Jurkat, Clone E6-1 (cell line): ENCODE results near the gene MXD4.
"Not testable (repeated sequence)": the region's sequence is repeated elsewhere in the genome, so short reads cannot be mapped to it uniquely, and the experiment has no call there.

Experiments used
- DNase-seq: peaks from one replicate; pipeline ENCODE4 v3.0.0-alpha.2; 2011; ENCODE audit warnings: low read depth, low spot score
- H3K4me3 ChIP-seq: 2 replicates; pipeline ENCODE4 v1.5.1; 2011; ENCODE audit warnings: mild to moderate bottlenecking, low read length, control low read depth, moderate library complexity

The MXD4 gene

DNA sequence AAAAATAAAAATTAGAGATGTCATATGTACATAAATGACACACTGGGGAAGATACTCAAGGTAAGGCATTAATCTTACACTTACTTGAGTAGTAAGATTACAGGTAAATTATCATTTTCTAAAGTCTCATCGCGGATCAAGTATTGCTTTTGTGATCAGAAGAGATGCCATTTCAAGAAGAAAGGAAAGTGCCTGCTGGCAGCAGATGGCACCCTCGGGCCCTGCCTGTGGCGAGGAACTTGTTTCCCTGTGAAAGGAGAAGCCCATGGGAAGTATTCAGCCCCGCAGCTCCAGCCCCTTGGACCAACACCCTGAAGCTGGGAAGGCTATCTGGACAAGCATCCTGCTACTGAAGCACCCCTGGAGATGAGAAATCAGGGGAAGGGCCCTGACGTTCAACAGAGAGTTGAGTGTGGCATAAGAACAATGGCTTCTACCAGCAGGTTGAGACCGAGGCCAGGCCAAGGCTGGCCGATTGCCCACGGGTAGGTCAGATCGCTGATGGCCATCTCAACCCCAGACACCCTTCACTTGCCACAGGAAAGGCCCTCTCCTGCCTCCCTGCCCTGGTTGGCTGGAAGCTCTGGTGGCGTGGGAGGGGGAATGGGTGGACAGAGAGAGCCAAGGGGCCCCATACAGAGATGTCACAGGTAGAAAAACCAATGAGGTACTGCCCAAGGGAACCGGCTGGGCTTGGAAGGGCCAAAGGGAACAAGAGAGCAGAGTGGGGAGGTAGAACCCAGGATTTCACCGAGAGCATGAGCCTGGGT lies 18.8 kb upstream of the MXD4 start:
- no peak for DNase-seq
- H3K4me3 ChIP-seq = no peak overlapping the region

DNA sequence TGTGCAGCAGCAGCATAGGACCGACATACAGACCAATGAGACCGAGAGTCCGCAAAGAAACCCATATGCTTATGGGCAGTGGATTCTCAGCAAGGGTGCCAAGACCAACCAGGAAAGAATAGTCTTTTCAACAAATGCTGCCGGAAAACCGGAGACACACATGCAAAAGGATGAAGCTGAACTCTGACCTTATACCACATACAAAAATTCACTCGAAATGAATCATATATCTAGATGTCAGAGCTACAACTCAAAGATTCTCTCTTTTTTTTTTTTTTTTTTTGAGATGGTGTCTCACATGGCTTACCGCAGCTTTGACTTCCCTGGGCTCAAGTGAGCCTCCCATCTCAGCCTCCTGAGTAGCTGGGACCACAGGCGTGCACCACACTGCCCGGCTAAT lies 16.0 kb upstream of the MXD4 start:
- no peak for DNase-seq
- H3K4me3 ChIP-seq = no peak overlapping the region

DNA sequence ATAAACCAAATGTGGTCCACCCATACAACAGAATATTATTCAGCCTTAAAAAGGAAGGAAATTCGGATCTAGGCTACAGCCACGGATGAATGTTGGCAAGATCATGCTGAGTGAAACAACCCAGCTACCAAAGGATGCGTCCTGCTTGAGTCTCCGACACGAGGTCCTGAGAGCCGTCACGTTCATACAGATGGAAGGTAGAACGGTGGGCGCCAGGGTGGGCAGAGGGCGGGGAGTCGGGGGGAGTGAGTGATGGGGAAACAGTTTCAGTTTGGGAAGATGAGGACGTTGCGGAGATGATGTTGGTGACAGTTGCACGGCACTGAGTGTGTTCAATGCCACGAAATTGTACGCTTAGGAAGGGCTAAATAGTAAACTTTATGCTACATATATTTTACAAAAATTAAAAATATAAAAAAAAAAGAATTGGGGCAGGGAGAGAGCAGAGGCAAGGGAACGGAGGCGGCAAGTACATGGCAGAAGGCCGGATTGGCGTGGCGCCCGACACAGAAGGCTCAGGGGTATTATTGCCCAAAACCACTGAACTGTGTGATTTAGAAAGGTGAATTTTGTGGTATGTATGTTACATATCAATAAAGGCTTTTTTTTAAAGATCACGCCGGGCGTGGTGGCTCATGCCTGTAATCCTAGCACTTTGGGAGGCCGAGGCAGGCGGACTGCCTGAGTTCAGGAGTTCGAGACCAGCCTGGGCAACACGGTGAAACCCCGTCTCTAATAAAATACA lies 14.8 kb upstream of the MXD4 start:
- no peak for DNase-seq

DNA sequence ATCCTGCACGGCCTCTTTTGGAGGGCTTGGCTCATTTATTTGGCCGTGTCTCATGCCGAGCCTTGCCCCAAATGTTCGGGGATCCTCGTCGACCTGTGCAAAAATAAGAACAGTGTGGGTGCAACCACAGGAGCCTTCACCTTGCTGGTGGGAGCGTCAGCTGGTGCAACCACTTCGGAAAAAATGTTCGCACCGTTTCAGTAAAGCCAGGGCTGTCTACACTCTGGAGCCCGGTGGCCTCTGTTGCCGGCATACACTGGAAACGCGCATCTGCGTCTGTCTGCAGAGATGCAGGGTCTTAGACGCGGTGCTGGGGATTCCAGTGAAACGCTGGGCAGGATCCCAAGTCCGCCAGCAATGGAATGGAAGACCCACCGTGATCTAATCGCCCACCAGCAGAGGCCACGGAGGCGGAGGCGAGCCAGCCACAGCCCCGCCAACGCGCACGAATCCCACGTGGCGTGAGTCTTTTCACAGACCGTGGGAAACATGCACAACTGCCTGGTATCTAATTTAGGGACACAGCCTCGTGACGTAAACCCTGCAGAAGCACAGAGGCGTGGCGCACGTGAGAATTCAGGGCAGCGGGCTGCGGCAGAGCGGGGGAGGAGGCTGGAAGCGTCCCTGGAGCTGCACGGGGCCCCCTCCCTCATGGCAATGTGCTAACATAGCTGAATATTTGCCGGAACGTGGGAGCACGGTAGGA lies 13.8 kb upstream of the MXD4 start:
- DNase-seq = no peak
- no peak overlapping the region for H3K4me3 ChIP-seq

More for the DNA sequence above, 14.8 kb upstream of the MXD4 start:
- H3K4me3 ChIP-seq = no peak overlapping the region

DNA sequence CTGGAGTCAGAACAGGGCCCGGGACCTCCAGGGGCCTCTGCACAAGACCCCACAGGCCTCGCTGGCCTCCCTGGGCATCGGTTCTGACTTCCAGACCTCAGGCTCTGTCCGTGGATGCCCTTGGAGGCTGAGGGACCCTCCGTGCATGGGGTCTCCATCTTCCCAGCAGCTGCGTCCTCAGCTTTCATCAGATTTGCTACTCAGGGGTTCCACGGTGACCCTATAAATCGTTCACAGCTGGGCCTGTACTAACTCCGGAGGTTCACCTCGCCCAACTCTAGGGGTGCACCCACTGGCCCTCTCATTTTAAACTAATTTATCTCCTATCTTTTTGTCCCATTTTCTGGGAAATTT lies 13.1 kb upstream of the MXD4 start:
- not testable (repeated sequence) for H3K4me3 ChIP-seq, DNase-seq

DNA sequence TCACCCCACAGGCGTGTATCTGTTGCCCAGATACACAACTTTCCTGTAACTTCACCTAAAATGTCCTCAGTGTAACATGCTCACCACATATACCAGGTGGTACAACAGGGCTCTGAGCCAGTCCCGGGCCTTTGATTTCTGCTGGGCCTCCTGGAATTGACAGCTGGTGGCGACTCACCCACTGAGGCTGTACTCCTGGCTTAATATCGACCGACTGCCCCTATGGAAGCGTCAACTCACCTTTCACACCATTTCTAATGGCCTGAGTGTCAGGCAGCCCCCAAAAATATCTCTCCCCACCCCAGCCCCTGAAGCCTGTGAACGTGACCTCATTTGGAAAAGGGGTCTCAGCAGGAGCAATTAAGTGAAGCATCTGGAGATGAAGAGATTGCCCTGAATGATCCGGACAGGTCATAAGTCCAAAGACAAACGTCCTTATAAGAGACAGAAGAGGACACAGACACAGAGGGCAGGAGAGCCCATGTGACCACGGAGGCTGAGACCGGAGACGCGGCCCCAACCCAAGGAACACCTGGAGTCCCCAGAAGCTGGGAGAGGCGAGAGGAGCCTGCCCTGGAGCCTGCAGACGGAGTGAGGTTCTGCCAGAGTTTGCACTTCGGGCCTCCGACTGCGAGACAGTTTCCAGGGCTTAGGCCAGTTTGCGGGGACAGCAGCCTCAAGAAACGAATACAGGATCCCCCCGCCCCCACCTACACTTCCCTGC lies 12.6 kb upstream of the MXD4 start:
- DNase-seq = no peak

DNA sequence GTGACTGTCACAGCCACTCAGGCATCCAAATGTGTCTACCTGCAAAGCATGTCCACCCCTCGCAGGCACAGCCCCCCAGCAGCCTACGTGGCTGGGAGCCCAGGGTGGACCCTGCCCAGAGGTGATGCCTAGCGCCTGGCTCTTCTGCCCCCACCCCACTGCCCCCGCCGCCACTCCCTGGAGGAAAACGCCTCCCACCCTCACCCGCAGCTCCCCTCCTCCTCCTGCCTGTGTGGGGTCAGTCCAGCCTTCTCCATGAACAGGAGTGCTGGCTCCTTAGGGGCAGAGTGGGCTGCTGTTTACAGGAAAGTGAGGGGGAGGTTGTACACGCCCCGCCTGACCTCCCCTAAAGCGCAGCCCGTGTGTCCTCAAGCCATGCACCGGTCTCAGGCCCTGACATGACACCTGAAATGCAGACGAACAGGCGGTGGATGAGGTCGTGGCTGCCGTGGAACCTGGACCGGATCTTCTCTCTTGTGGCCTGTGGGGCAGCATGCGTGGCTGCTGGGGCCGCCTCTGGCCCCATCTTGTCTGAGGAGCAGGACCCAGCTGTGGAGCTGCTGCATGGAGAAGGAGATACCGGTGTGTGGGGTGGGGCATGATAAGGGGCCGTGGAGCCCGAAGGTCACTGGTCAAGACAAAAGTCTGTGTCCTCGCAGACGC lies 11.9 kb upstream of the MXD4 start:
- no peak overlapping the region for H3K4me3 ChIP-seq
- DNase-seq = no peak

More for the DNA sequence above, 12.6 kb upstream of the MXD4 start:
- H3K4me3 ChIP-seq = no peak overlapping the region

DNA sequence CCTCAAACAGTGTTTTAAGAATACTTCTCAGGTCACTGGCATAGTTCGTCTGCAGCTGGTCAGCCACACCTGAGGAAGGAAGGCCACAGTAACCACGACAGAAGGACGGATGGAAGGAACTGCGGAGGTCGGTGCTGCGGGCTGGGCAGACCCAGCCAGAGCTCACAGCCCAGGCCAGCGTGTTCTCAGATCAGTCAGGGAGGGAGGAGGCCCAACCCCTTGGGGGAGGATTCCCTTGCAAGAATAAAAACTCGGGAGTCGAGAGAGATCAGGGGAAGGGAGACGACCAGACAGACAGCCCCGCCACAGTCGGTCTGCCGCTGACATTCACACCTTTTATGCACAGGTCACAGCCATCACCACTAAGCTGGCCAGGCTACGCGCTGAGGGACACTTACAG lies 11.3 kb upstream of the MXD4 start:
- no peak for DNase-seq
- no peak overlapping the region for H3K4me3 ChIP-seq

DNA sequence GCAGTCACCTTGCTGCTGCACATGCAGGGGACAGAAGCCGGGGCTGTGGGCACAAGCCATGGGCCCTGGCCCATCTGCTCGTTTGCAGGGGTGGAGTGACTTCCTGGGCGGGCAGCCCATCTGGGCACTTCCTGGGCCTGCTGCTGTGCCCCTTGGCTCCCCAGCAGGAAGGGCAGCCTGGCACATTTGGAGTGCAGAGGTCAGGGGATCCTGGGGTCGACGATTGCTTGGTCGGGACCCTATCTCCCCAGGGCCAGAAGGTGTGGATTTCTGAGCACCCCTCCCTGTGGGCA lies 10.9 kb upstream of the MXD4 start:
- no peak for DNase-seq
- no peak overlapping the region for H3K4me3 ChIP-seq

DNA sequence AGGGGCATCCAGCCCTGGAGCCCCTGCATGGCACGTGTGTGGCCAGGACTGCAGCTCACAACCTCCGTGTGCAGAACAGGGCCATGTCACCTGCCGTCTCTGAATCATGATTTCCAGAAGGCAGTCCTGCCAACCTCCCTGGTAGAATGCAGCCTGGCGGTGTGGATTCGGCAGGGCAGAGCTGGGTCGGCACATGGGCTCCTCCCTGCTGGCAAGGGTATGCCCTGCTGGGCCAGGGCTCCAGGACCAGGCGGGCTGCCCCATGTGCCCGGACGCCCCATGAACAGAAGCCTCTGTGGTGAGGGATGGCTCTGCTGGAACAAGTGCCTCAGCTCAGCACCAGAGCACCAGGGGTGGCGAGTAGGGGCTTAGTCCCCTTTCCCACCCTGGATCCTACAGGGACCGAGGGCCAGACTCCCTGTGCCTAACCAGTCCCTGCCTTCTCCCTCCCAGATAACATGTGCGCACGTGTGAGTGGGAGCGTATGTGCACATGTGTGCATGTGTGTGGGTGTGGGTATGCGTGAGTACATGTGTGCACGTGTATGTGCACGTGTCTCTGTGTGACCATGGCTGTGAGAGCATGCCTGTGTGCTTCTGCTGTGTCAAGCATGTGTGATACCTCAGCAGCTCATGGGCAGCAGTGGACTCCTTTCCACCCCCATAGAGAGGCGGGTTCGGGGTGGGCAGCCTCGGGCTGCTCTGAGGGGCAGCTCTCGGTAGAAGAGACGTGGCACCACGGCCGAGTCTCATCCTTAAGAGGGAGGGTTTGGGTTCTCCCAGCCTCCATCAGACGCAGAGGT lies 10.3 kb upstream of the MXD4 start:
- DNase-seq = no peak
- H3K4me3 ChIP-seq = no peak overlapping the region

DNA sequence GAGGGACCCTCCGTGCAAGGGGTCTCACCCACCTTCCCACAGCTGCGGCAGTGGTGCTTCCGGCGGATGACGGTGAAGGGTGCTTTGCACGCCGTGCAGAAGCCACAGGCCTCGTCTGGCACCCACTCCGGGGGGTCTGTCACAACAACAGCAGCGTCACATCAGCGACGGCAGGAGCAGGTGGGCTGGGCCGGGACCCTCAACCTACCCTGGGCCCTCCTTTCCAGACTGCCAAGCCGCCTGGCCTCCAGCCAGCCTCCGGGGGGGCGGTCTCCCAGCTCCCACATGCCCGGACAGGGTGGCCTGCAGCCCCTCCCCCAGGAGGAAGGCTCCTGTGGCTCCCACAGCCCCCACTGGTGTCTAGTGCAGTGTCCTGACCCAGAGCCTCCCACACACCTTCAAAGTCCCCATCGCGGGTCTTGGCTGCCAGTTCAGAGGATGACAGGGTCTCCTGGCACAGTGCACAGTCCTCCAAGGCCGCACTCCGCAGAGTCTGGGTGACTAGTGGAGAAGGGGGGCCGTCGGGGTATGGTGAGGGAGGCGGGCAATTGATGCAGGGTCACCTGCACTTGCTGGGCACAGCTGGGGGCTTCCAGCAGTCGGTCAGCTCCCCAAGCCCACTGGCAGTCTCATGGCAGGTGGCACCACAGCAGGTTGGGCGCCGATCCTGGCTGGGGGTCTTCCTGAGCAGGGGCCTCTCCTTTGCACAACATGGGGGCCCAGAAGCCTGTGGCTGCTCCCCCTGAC lies 9.5 kb upstream of the MXD4 start:
- DNase-seq = no peak
- no peak overlapping the region for H3K4me3 ChIP-seq

DNA sequence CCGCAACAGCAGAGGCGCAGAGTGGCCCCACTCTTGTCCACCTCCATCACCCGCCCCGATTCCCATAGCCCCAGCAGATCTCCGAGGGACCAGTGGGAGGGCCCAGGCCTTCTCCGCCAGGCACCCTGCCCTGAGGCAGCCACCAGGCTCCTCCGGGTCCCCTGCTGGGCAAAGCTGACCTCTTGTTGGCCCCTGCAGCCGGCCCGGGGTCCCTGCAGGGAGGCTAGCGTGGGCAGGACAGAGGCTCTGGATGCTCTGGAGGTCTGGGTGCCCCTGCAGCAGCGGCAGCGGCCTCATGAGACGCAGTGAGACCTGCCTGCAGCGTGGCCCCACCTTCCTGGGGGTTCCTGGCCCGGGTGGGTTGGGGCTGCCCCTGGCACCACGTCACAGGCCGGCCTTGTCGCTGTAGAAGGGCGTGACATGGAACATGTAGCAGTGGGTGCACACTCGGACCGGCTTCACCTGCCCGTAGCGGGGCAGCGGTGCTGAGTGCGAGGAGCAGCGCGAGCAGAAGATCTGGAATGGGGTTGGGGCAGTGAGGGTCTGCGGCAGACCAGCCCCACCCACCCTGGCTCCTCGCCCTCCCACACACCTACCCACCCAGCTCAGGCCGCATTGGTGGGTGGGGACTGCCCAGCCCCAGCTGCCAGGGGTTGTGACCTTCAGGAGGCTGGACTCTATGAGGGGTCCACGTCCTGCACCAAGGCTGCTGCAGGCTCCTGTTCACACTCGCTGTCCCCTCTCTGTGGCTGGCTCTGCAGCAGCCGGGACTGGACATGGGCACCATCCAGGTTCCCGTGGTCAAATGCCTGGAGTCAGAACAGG lies 8.6 kb upstream of the MXD4 start:
- H3K4me3 ChIP-seq = no peak overlapping the region
- DNase-seq = no peak

DNA sequence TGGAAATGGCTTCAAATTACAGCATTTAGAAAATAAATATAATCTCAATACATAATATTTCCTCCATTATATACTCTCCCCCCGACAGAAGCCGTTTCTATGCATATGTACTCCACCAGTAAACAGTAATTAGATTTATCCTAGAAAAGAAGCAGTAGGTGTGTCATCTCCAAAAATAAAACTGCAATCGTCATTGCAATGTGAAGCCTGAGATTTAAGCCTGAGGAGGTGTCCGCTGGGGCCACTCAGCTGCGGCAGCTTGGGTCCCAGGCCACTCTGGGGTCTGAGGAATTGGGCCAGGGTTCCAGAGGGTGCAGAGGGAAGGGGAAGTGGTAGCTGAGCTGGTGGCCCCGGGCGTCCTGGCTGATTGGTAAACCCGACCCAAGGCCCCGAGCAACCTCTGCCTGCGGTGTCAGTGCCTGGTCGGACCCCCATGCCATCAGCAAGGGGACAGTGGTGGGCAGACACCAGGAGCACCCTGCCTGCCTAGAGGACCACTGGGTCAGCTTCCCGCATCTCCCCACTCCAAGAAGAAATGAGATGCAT lies 7.8 kb upstream of the MXD4 start:
- no peak for DNase-seq

DNA sequence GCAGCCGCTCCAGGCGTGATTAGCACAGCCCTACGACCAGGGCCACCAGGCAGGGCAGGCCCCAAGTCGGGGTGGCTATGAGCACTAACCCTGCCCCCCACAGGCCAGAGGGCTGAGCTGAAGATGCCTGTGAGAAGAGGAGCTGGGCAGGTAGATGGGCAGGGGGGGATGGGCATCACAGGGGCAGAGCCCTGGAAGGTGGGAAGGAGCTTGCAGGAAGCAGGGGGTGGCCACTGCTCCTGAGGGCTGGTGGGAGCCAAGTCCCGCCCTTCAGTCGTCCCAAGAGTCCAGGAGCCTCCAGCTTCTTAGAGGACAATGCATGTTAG lies 7.3 kb upstream of the MXD4 start:
- no peak for DNase-seq

More for the DNA sequence above, 7.8 kb upstream of the MXD4 start:
- no peak overlapping the region for H3K4me3 ChIP-seq

DNA sequence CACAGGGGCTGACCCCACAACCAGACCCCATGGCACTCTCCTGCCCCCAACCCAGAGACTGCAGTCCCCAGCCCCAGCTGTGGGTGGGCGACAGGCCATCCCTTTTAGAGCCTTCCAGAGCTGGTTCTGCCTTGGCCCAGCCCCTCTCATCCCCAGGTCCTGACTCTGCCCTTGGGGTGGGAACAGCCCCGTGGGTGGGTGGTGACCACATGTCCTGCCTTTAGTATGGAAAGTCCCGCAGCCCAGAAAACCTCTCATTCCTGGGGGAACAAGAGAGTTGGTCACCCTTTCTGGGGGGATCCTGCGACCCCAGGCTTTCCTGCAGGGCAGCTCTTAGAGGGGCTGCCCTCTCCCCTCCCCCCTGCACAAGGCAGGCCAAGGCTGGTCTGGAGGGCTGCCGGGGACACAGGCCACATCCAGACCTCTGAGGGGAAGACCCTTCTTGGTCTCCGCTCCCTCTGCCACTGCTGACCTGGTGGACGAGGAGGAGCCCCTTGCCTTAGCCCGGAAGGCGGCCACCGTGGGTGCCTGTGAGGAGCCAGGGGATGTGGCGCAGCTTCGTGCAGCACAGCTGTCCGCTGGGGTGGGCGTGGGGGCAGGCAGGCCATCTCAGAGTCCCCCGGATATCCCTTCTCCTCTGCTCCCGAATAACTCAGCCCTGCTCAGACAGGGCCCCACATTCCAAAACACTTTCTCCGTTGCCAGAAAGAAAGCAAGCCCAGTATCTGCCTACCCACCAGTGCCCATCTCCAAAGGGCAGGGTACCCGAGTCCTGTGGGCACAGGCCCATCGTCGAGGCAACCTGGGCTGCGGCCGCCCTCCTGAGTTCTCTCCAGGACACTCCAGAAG lies 6.7 kb upstream of the MXD4 start:
- H3K4me3 ChIP-seq = no peak overlapping the region
- no peak for DNase-seq

More for the DNA sequence above, 7.3 kb upstream of the MXD4 start:
- no peak overlapping the region for H3K4me3 ChIP-seq

DNA sequence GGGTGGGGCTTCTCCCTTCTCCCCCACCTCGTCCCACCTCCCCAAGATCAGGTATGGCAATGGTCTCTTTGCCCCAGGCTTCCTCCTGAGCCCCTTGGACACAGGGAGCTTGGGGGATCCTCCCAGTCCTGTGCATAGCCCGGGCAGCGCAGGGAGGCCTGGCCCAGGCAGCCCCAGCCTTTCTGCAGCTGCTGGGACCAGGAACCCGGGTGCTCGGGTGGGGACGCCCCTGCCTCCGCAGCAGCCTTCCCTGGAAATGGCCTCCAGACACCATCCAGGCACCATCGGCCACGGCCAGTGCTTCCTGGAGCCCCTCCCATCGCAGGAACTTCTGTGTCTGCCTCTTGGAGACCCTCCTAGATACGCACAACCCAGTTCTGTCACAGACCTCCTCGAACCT lies 5.9 kb upstream of the MXD4 start:
- no peak overlapping the region for H3K4me3 ChIP-seq
- DNase-seq = no peak
